Mesothelial cell of epicardium (in vitro differentiated cells): Measurements from ENCODE around the gene OR1F1. TPM values are rescaled to one million over a fixed set of nuclear protein-coding genes. Genes with fewer than 3 reads are reported as not detected.
"Not testable (repeated sequence)": the region's sequence is repeated elsewhere in the genome, so short reads cannot be mapped to it uniquely, and the experiment has no call there.

Source experiments
- DNase-seq, 2 experiments: peaks; one replicate each; pipeline ENCODE4 v3.0.0; 2021; ENCODE audit warnings: low spot score in 2 of 2; ENCODE audit not compliant: unreplicated experiment in 2 of 2
- H3K27ac Mint-ChIP-seq: 2 replicates; pipeline ENCODE4 v1.8.0; 2021; ENCODE audit warnings: mixed read lengths
- H3K27me3 Mint-ChIP-seq: 2 replicates; pipeline ENCODE4 v1.8.0; 2021; ENCODE audit warnings: low read depth, mixed read lengths
- H3K36me3 Mint-ChIP-seq: 2 replicates; pipeline ENCODE4 v1.8.0; 2021; ENCODE audit warnings: mixed read lengths
- H3K4me1 Mint-ChIP-seq: 2 replicates; pipeline ENCODE4 v1.8.0; 2021; ENCODE audit warnings: mixed read lengths
- H3K4me3 Mint-ChIP-seq: 2 replicates; pipeline ENCODE4 v1.8.0; 2021; ENCODE audit warnings: mild to moderate bottlenecking, moderate library complexity, mixed read lengths
- H3K9me3 Mint-ChIP-seq: 2 replicates; pipeline ENCODE4 v1.8.0; 2021; ENCODE audit warnings: mixed read lengths
- total RNA-seq: library from RNA; stranded (reverse); gene quantifications from 3 replicates; pipeline ENCODE4 v1.2.1, GENCODE V29; 2021
- TF ChIP-seq, protein P1 (sequence below): fragments of 200-600 bp; sonication (generic); IDR thresholded peaks from one replicate; pipeline ENCODE4 v1.5.0; 2021; ENCODE audit warnings: antibody characterized with exemption; ENCODE audit not compliant: unreplicated experiment

The OR1F1 gene
- total RNA-seq, 1 donor from 2014 or later = not detected

DNA sequence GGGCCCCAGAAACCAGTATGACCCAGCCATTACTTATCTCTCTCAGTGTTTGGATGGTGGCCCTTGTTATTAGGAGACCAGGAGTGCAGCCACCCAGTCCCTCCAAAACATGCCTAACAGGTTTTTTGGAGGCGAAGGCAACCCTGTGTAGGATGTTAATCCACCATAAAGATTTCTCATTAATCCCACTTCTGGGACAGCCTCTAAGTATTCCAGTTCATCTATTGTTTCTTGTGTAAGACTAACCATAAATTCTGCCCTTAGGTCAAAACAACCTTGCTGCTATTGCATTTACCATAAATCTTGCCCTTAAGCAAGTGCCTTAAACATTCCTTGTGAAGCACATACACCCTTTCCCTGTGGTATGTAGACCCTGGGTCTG, 21.5 kb upstream of the OR1F1 start:
- no peak for DNase-seq
- TF ChIP-seq, protein P1, sequence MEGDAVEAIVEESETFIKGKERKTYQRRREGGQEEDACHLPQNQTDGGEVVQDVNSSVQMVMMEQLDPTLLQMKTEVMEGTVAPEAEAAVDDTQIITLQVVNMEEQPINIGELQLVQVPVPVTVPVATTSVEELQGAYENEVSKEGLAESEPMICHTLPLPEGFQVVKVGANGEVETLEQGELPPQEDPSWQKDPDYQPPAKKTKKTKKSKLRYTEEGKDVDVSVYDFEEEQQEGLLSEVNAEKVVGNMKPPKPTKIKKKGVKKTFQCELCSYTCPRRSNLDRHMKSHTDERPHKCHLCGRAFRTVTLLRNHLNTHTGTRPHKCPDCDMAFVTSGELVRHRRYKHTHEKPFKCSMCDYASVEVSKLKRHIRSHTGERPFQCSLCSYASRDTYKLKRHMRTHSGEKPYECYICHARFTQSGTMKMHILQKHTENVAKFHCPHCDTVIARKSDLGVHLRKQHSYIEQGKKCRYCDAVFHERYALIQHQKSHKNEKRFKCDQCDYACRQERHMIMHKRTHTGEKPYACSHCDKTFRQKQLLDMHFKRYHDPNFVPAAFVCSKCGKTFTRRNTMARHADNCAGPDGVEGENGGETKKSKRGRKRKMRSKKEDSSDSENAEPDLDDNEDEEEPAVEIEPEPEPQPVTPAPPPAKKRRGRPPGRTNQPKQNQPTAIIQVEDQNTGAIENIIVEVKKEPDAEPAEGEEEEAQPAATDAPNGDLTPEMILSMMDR = no peak
- Mint-ChIP-seq H3K36me3 (no peaks in the 10 kb centered on the region), H3K4me3 (no peak overlapping the region), H3K27me3 (peaks cover 33% of the 10 kb centered on the region), H3K4me1 (peaks cover 18% of the 10 kb centered on the region), H3K9me3 (no peaks in the 10 kb centered on the region), H3K27ac (peak overlapping the region; percentile 45)

DNA sequence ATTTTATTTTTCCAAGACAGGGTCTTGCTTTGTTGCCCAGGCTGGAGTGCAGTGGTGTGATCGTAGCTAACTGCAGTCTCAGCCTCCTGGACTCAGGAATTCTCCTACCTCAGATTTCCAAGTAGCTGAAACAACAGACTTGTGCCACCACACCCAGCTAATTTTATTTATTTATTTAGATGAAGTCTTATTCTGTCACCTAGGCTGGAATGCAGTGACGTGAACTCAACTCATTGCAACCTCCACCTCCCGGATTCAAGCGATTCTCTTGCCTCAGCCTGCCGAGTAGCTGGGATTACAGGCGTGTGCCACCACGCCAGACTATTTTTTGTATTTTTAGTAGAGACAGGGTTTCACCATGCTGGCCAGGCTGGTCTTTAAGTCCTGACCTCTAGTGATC, 19.3 kb upstream of the OR1F1 start:
- H3K27ac Mint-ChIP-seq, H3K9me3 Mint-ChIP-seq, H3K4me3 Mint-ChIP-seq, DNase-seq, H3K36me3 Mint-ChIP-seq: not testable (repeated sequence)
- H3K27me3 Mint-ChIP-seq = peaks cover 52% of the 10 kb centered on the region
- peaks cover 18% of the 10 kb centered on the region for H3K4me1 Mint-ChIP-seq

GRCh38 chr16:3170440-3171180, 17.4 kb upstream of the OR1F1 start:
- H3K4me1 Mint-ChIP-seq = peaks cover 21% of the 10 kb centered on the region
- no peaks in the 10 kb centered on the region for H3K36me3 Mint-ChIP-seq
- H3K4me3 Mint-ChIP-seq = no peak overlapping the region
- TF ChIP-seq, protein P1 = no peak
- no peaks in the 10 kb centered on the region for H3K9me3 Mint-ChIP-seq
- DNase-seq = no peak
- no peak overlapping the region for H3K27ac Mint-ChIP-seq
- H3K27me3 Mint-ChIP-seq = peaks cover 70% of the 10 kb centered on the region

- Mint-ChIP-seq H3K9me3 (no peaks in the 10 kb centered on the region), H3K4me3 (no peak overlapping the region), H3K4me1 (peaks cover 19% of the 10 kb centered on the region), H3K36me3 (no peaks in the 10 kb centered on the region), H3K27ac (no peak overlapping the region), H3K27me3 (peaks cover 77% of the 10 kb centered on the region)
- no peak for DNase-seq
- TF ChIP-seq, protein P1 = no peak
These were observed 16.7 kb upstream of the OR1F1 start for GRCh38 chr16:3171181-3171854.

GRCh38 chr16:3171855-3172593, 16.0 kb upstream of the OR1F1 start:
- DNase-seq = no peak
- H3K27me3 Mint-ChIP-seq = peaks cover 84% of the 10 kb centered on the region
- H3K4me3 Mint-ChIP-seq = no peak overlapping the region

More at GRCh38 chr16:3171855-3172593, 16.0 kb upstream of the OR1F1 start:
- TF ChIP-seq, protein P1 = no peak
- Mint-ChIP-seq H3K27ac (no peak overlapping the region), H3K36me3 (no peaks in the 10 kb centered on the region), H3K4me1 (peaks cover 13% of the 10 kb centered on the region), H3K9me3 (no peaks in the 10 kb centered on the region)
